OCI-LY1 (cell line): ENCODE data around the gene ST6GAL1.

Experiments
- H2AFZ ChIP-seq: fragments of 200-600 bp; sonication (generic), shearing (Covaris generic); 2 replicates; pipeline ENCODE4 v1.6.0; 2014; ENCODE audit warnings: antibody characterized with exemption, mild to moderate bottlenecking, low read length
- H3F3A ChIP-seq: fragments of 200-600 bp; sonication (generic), shearing (Covaris generic); 2 replicates; pipeline ENCODE4 v1.6.0; 2014; ENCODE audit warnings: mild to moderate bottlenecking, antibody characterized with exemption, low read length, moderate library complexity; ENCODE audit not compliant: insufficient read depth
- H3K27ac ChIP-seq: fragments of 200-600 bp; sonication (generic); 2 replicates; pipeline ENCODE4 v1.5.1; 2014; ENCODE audit warnings: low read length, mixed run types, mild to moderate bottlenecking, low read depth; ENCODE audit not compliant: poor library complexity, severe bottlenecking
- H3K27me3 ChIP-seq: fragments of 200-600 bp; sonication (generic); 2 replicates; pipeline ENCODE4 v1.6.0; 2014; ENCODE audit warnings: antibody characterized with exemption, mild to moderate bottlenecking, low read length, moderate library complexity; ENCODE audit not compliant: insufficient read depth
- H3K36me3 ChIP-seq: fragments of 200-600 bp; sonication (generic); 2 replicates; pipeline ENCODE4 v1.6.1; 2014; ENCODE audit warnings: mild to moderate bottlenecking, antibody characterized with exemption, low read length, moderate library complexity, mixed read lengths; ENCODE audit not compliant: insufficient read depth
- H3K4me1 ChIP-seq: fragments of 200-600 bp; sonication (generic); 2 replicates; pipeline ENCODE4 v1.5.1; 2014; ENCODE audit warnings: mild to moderate bottlenecking, low read length, moderate library complexity; ENCODE audit not compliant: insufficient read depth, severe bottlenecking
- H3K4me2 ChIP-seq: fragments of 200-600 bp; sonication (generic), shearing (Covaris generic); 2 replicates; pipeline ENCODE4 v1.6.1; 2014; ENCODE audit warnings: low read length
- H3K4me3 ChIP-seq: fragments of 200-600 bp; sonication (generic); 2 replicates; pipeline ENCODE4 v1.5.1; 2014; ENCODE audit warnings: low read length, low read depth, mild to moderate bottlenecking, mixed read lengths; ENCODE audit not compliant: poor library complexity, severe bottlenecking
- H3K79me2 ChIP-seq: fragments of 200-600 bp; shearing (Covaris generic); 2 replicates; pipeline ENCODE4 v1.6.1; 2016; ENCODE audit warnings: mixed run types, low read length, mixed read lengths; ENCODE audit not compliant: insufficient read depth
- H3K9ac ChIP-seq: fragments of 200-600 bp; sonication (generic), shearing (Covaris generic); 2 replicates; pipeline ENCODE4 v1.6.1; 2014; ENCODE audit warnings: mild to moderate bottlenecking, low read length, mixed read lengths
- H3K9me2 ChIP-seq: fragments of 200-600 bp; sonication (generic), shearing (Covaris generic); 2 replicates; pipeline ENCODE4 v1.6.1; 2014; ENCODE audit warnings: low read depth, mild to moderate bottlenecking, low read length, mixed read lengths
- H3K9me3 ChIP-seq: fragments of 200-600 bp; shearing (Covaris generic); 2 replicates; pipeline ENCODE4 v1.6.1; 2014; ENCODE audit warnings: low read length, mixed read lengths
- H4K20me1 ChIP-seq: fragments of 200-600 bp; sonication (generic), shearing (Covaris generic); 2 replicates; pipeline ENCODE4 v1.6.0; 2016; ENCODE audit warnings: mild to moderate bottlenecking, low read length; ENCODE audit not compliant: insufficient read depth
- EZH2 ChIP-seq: fragments of 200-600 bp; sonication (generic), shearing (Covaris generic); IDR thresholded peaks from 2 replicates; pipeline ENCODE4 v1.8.0; 2017; ENCODE audit warnings: borderline replicate concordance, mixed run types, mild to moderate bottlenecking, antibody characterized with exemption, low read length, moderate library complexity, mixed read lengths
- TF ChIP-seq, protein P1 (sequence below): fragments of 200-600 bp; sonication (generic), shearing (Covaris generic); IDR thresholded peaks from 2 replicates; pipeline ENCODE4 v1.5.1; 2017; ENCODE audit warnings: mild to moderate bottlenecking, antibody characterized with exemption, low read length, moderate library complexity, mixed read lengths

Gene ST6GAL1

DNA sequence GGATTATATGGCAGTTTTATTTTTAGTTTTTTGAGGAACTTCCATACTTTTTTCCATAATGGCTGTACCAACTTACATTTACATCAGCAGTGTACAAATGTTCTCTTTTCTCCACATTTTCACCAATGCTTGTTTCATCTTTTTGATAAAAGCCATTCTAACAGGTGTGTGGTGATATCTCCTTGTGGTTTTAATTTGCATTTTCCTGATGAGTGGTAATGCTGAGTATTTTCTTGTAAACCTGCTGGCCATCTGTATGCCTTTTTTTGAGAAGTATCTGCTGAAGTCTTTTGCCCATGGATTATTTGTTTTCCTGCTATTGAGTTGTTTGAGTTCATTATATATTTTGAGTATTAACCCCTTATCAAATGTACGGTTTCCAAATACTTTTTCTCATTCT, 158.4 kb downstream of the ST6GAL1 start:
- no peak for TF ChIP-seq EZH2
- TF ChIP-seq, protein P1, sequence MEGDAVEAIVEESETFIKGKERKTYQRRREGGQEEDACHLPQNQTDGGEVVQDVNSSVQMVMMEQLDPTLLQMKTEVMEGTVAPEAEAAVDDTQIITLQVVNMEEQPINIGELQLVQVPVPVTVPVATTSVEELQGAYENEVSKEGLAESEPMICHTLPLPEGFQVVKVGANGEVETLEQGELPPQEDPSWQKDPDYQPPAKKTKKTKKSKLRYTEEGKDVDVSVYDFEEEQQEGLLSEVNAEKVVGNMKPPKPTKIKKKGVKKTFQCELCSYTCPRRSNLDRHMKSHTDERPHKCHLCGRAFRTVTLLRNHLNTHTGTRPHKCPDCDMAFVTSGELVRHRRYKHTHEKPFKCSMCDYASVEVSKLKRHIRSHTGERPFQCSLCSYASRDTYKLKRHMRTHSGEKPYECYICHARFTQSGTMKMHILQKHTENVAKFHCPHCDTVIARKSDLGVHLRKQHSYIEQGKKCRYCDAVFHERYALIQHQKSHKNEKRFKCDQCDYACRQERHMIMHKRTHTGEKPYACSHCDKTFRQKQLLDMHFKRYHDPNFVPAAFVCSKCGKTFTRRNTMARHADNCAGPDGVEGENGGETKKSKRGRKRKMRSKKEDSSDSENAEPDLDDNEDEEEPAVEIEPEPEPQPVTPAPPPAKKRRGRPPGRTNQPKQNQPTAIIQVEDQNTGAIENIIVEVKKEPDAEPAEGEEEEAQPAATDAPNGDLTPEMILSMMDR, result no peak

DNA sequence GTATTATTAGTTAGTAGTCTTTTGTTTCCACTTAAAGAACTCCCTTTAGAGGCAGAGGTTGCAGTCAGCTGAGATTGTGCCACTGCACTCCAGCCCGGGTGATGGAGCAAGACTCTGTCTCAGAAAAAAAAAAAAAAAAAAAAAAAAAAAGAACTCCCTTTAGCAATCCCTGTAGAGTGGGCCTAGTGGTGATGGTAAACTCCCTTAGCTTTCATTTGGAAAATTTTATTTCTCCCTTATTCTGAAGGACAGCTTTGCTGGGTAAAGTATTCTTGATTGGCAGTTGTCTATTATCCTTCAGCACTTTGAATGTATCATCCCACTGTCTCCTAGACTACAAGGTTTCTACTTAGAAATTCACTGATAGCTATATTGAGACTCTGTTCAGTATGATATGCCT, 163.0 kb downstream of the ST6GAL1 start:
- Histone ChIP-seq H3K36me3 (no peaks in the 10 kb centered on the region), H4K20me1 (no peaks in the 10 kb centered on the region), H2AFZ (no peak overlapping the region), H3K9ac (no peak overlapping the region), H3F3A (no peaks in the 10 kb centered on the region), H3K27ac (no peak overlapping the region), H3K4me3 (no peak overlapping the region), H3K27me3 (no peaks in the 10 kb centered on the region), H3K79me2 (no peaks in the 10 kb centered on the region), H3K9me2 (no peaks in the 10 kb centered on the region), H3K4me1 (no peaks in the 10 kb centered on the region), H3K9me3 (peaks cover 15% of the 10 kb centered on the region), H3K4me2 (no peak overlapping the region)
- no peak for TF ChIP-seq EZH2
- TF ChIP-seq, protein P1, result no peak

More for the DNA sequence above, 158.4 kb downstream of the ST6GAL1 start:
- Histone ChIP-seq H3K4me2 (no peak overlapping the region), H3K9ac (no peak overlapping the region), H3K27me3 (no peaks in the 10 kb centered on the region), H3K4me1 (no peaks in the 10 kb centered on the region), H3K9me2 (no peaks in the 10 kb centered on the region), H3K27ac (no peak overlapping the region), H3K4me3 (no peak overlapping the region), H3K9me3 (peaks cover 15% of the 10 kb centered on the region), H4K20me1 (no peaks in the 10 kb centered on the region), H3K79me2 (no peaks in the 10 kb centered on the region), H3F3A (no peaks in the 10 kb centered on the region), H3K36me3 (no peaks in the 10 kb centered on the region), H2AFZ (no peak overlapping the region)

DNA sequence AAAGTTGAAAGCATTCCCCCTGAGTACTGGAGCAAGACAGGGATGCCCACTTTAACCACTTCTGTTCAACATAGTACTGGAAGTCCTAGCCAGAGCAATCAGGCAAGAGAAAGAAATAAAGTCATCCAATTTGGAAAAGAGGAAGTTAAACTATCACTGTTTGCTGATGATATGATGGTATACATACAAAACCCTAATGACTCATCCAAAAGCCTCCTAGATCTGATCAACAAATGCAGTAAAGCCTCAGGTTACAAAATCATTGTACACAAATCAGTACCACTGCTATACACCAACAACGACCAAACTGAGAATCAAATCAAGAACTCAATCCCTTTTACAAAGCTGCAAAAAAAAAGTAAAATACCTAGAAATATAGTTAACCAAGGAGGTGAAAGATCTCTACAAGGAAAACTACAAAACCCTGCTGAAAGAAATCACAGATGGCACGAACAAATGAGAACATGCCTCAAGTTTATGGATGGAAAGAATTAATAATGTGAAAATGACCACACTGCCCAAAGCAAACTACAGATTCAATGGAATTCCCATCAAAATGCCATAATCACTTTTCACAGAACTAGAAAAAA, 168.7 kb downstream of the ST6GAL1 start:
- no peaks in the 10 kb centered on the region for H3K79me2 ChIP-seq
- H4K20me1 ChIP-seq, result no peaks in the 10 kb centered on the region
- H3K4me2 ChIP-seq, result no peak overlapping the region
- H3K36me3 ChIP-seq, result no peaks in the 10 kb centered on the region
- TF ChIP-seq, protein P1, result no peak
- TF ChIP-seq EZH2, result no peak
- H3F3A ChIP-seq, result no peaks in the 10 kb centered on the region
- H3K9me2 ChIP-seq, result no peaks in the 10 kb centered on the region
- H3K9me3 ChIP-seq, result peaks cover 16% of the 10 kb centered on the region
- no peak overlapping the region for H3K27ac ChIP-seq
- no peak overlapping the region for H3K4me3 ChIP-seq
- peaks cover 21% of the 10 kb centered on the region for H3K4me1 ChIP-seq
- H2AFZ ChIP-seq, result no peak overlapping the region
- H3K9ac ChIP-seq, result no peak overlapping the region
- no peaks in the 10 kb centered on the region for H3K27me3 ChIP-seq
